Stimulated activated CD4-positive, alpha-beta T cell treated with anti-CD3 and anti-CD28 coated beads, Interleukin-4, amount 100 ng/mL, for 48 hours (primary cell): ENCODE measurements around the gene RETREG1.
"Not testable (repeated sequence)": the region's sequence is repeated elsewhere in the genome, so short reads cannot be mapped to it uniquely, and the experiment has no call there.

Experiments used
- DNase-seq, 2 donors: peaks; one replicate each; pipeline ENCODE4 v3.0.0-alpha.2; 2020; ENCODE audit warnings: low read depth in 2 of 2

The RETREG1 gene

GRCh38 chr5:16485656-16486055 is 131.1 kb downstream of the RETREG1 start:
- no peak for DNase-seq

- no peak for DNase-seq
These were observed 132.7 kb downstream of the RETREG1 start for GRCh38 chr5:16484081-16484480.

GRCh38 chr5:16483361-16483760 is 133.4 kb downstream of the RETREG1 start:
- no peak for DNase-seq

- DNase-seq: no peak
These were observed 133.9 kb downstream of the RETREG1 start for GRCh38 chr5:16482891-16483290.

- DNase-seq: no peak
These were observed 135.8 kb downstream of the RETREG1 start for GRCh38 chr5:16480821-16481538.

- no peak for DNase-seq
These were observed 136.7 kb downstream of the RETREG1 start for GRCh38 chr5:16480144-16480543.

- DNase-seq: no peak
These were observed 139.3 kb downstream of the RETREG1 start for GRCh38 chr5:16477541-16477940.

GRCh38 chr5:16476417-16476816 is 140.4 kb downstream of the RETREG1 start:
- DNase-seq: not testable (repeated sequence)

GRCh38 chr5:16471387-16471786 is 145.4 kb downstream of the RETREG1 start:
- DNase-seq: no peak

GRCh38 chr5:16467363-16468219 is 149.2 kb downstream of the RETREG1 start:
- peak in 1 of 2 donors; percentile 11 for DNase-seq

- DNase-seq: peak; percentile 81 to 88
These were observed 151.0 kb downstream of the RETREG1 start, which contains the start of gene ZNF622 for GRCh38 chr5:16465544-16466432. Gene ZNF622 (minus strand): TSS chr5:16465800. CDS start chr5:16465665, 135 bp downstream.

- no peak for DNase-seq
These were observed 151.9 kb downstream of the RETREG1 start for GRCh38 chr5:16464664-16465543.

- no peak for DNase-seq
These were observed 152.6 kb downstream of the RETREG1 start for GRCh38 chr5:16464231-16464630.

GRCh38 chr5:16461782-16462181 is 155.0 kb downstream of the RETREG1 start:
- DNase-seq: no peak

GRCh38 chr5:16461026-16461425 is 155.8 kb downstream of the RETREG1 start:
- no peak for DNase-seq

- DNase-seq: no peak
These were observed 157.3 kb downstream of the RETREG1 start for GRCh38 chr5:16459451-16459850.

- no peak for DNase-seq
These were observed 158.9 kb downstream of the RETREG1 start for GRCh38 chr5:16457853-16458252.

GRCh38 chr5:16457451-16457850 is 159.3 kb downstream of the RETREG1 start:
- no peak for DNase-seq

- peak in 1 of 2 donors; percentile 7 for DNase-seq
These were observed 160.5 kb downstream of the RETREG1 start for GRCh38 chr5:16456103-16456832.

GRCh38 chr5:16455668-16456067 is 161.1 kb downstream of the RETREG1 start:
- DNase-seq: no peak
